Hair follicular keratinocyte (primary cell): Measurements from ENCODE around the gene CACNG5. TPM values are rescaled to one million over a fixed set of nuclear protein-coding genes. Genes with fewer than 3 reads are reported as not detected.

Experiments used
- total RNA-seq: library from RNA; depleted of rRNA; stranded (reverse); fragments of >200 nt; gene quantifications from 2 replicates; pipeline ENCODE4 v1.2.3, GENCODE V29; 2015

CACNG5 gene, protein sequence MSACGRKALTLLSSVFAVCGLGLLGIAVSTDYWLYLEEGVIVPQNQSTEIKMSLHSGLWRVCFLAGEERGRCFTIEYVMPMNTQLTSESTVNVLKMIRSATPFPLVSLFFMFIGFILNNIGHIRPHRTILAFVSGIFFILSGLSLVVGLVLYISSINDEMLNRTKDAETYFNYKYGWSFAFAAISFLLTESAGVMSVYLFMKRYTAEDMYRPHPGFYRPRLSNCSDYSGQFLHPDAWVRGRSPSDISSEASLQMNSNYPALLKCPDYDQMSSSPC
- total RNA-seq, result not detected in 2 replicates

GRCh38 chr17:66834919-66835454, at the start of gene CACNG5:
Gene CACNG5, plus strand, starts transcription at chr17:66835117. Its CDS starts 42,216 bp downstream, at chr17:66877333.

Other genes with a start within 250 kb of the CACNG5 start
- gene CACNG4, start 129.6 kb downstream of the CACNG5 start, total RNA-seq, result 0.08 TPM in 1 of 2 replicates, not detected in the other
- not detected in 2 replicates for gene CACNG1, start 209.4 kb downstream of the CACNG5 start, total RNA-seq